IMR-90 (cell line): ENCODE data around the gene OXNAD1. TPM values are rescaled to one million over a fixed set of nuclear protein-coding genes. Genes with fewer than 3 reads are reported as not detected.

Source experiments
- ATAC-seq: fragments of 200-7000 bp; cut with Tn5 transposase; 2 replicates; pipeline ENCODE4 v1.9.1; 2020; ENCODE audit warnings: low read depth, mild to moderate bottlenecking, moderate library complexity
- BruUV-seq: library from RNA; stranded (reverse); fragments of 400-500 nt; replicated peaks from 2 replicates; lab custom pipeline; 2021; lab: Mats Ljungman, UMichigan
- CTCF ChIA-PET: fragments of 300-600 bp; formaldehyde crosslinking; extraction: SDS; loops from one replicate; lab custom pipeline; 2021; ENCODE audit warnings: antibody characterized with exemption; lab: Yijun Ruan, JAX
- POLR2A ChIA-PET: fragments of 300-600 bp; sonication (Branson Sonifier 250); formaldehyde crosslinking; loops from one replicate; lab custom pipeline; 2022; ENCODE audit warnings: antibody characterized with exemption; ENCODE audit not compliant: unreplicated experiment; lab: Charles Lee
- DNase-seq: peaks from one replicate; pipeline ENCODE4 v3.0.0; 2013
- H2AFZ ChIP-seq: replicated peaks from 2 replicates; pipeline ENCODE3; 2013; ENCODE audit warnings: low read length, mild to moderate bottlenecking; ENCODE audit not compliant: poor library complexity
- H2AK5ac ChIP-seq: 2 replicates; pipeline ENCODE4 v1.6.1; 2013; ENCODE audit warnings: low read depth, low read length, inconsistent platforms
- H2AK9ac ChIP-seq: replicated peaks from 2 replicates; pipeline ENCODE3; 2013; ENCODE audit warnings: mild to moderate bottlenecking, low read depth, low read length, moderate library complexity; ENCODE audit not compliant: poor library complexity
- H2BK120ac ChIP-seq: 2 replicates; pipeline ENCODE4 v1.6.1; 2013; ENCODE audit warnings: low read depth, low read length, inconsistent platforms
- H2BK15ac ChIP-seq: 3 replicates; pipeline ENCODE4 v1.6.1; 2013; ENCODE audit warnings: low read depth, low read length, inconsistent platforms
- H2BK20ac ChIP-seq: 2 replicates; pipeline ENCODE4 v1.6.1; 2013; ENCODE audit warnings: low read depth, mild to moderate bottlenecking, inconsistent platforms, low read length, moderate library complexity
- H2BK5ac ChIP-seq: 2 replicates; pipeline ENCODE4 v1.6.1; 2013; ENCODE audit warnings: mild to moderate bottlenecking, low read depth, low read length, inconsistent platforms; ENCODE audit not compliant: poor library complexity, severe bottlenecking
- H3K14ac ChIP-seq: replicated peaks from 2 replicates; pipeline ENCODE4 v1.6.1; 2013; ENCODE audit warnings: low read depth, low read length, inconsistent platforms
- H3K18ac ChIP-seq: 2 replicates; pipeline ENCODE4 v1.6.1; 2013; ENCODE audit warnings: low read depth, low read length, control low read depth
- H3K23ac ChIP-seq: 2 replicates; pipeline ENCODE4 v1.6.1; 2013; ENCODE audit warnings: low read depth, low read length, inconsistent platforms
- H3K27ac ChIP-seq: 2 replicates; pipeline ENCODE4 v1.5.1; 2013; ENCODE audit warnings: mild to moderate bottlenecking, control low read depth, low read length; ENCODE audit not compliant: insufficient read depth
- H3K27me3 ChIP-seq: 2 replicates; pipeline ENCODE4 v1.6.1; 2013; ENCODE audit warnings: low read length; ENCODE audit not compliant: control insufficient read depth, insufficient read depth
- H3K36me3 ChIP-seq: 2 replicates; pipeline ENCODE4 v1.6.1; 2013; ENCODE audit warnings: low read length, mixed read lengths; ENCODE audit not compliant: control insufficient read depth, insufficient read depth
- H3K4ac ChIP-seq: 2 replicates; pipeline ENCODE4 v1.6.1; 2013; ENCODE audit warnings: low read depth, low read length, inconsistent platforms
- H3K4me1 ChIP-seq: 2 replicates; pipeline ENCODE4 v1.6.1; 2013; ENCODE audit warnings: low read length, mixed read lengths; ENCODE audit not compliant: control insufficient read depth, insufficient read depth
- H3K4me2 ChIP-seq: 2 replicates; pipeline ENCODE4 v1.6.1; 2013; ENCODE audit warnings: low read depth, mild to moderate bottlenecking, control low read depth, low read length, moderate library complexity
- H3K4me3 ChIP-seq: 2 replicates; pipeline ENCODE4 v1.5.1; 2013; ENCODE audit warnings: low read depth, mild to moderate bottlenecking, control low read depth, low read length, moderate library complexity; ENCODE audit not compliant: insufficient read depth
- H3K56ac ChIP-seq: 2 replicates; pipeline ENCODE4 v1.6.1; 2013; ENCODE audit warnings: low read length, inconsistent platforms; ENCODE audit not compliant: insufficient read depth; ENCODE audit errors: extremely low read depth
- H3K79me1 ChIP-seq, 2 experiments: 2 replicates each; pipeline ENCODE4 v1.6.1; 2013; ENCODE audit warnings: low read length in 2 of 2, inconsistent platforms in 1 of 2, low read depth in 1 of 2
- H3K9ac ChIP-seq: 2 replicates; pipeline ENCODE4 v1.6.1; 2013; ENCODE audit warnings: low read depth, low read length, control low read depth
- H3K9me1 ChIP-seq: 2 replicates; pipeline ENCODE4 v1.6.1; 2013; ENCODE audit warnings: low read length, inconsistent platforms; ENCODE audit not compliant: insufficient read depth
- H3K9me3 ChIP-seq: 2 replicates; pipeline ENCODE4 v1.6.1; 2013; ENCODE audit warnings: low read length; ENCODE audit not compliant: control insufficient read depth, insufficient read depth
- H4K20me1 ChIP-seq: 2 replicates; pipeline ENCODE4 v1.6.1; 2013; ENCODE audit warnings: low read length, inconsistent platforms; ENCODE audit not compliant: insufficient read depth
- H4K5ac ChIP-seq: 2 replicates; pipeline ENCODE4 v1.6.1; 2013; ENCODE audit warnings: mild to moderate bottlenecking, low read depth, low read length, control low read depth
- H4K8ac ChIP-seq, 2 experiments: 2 replicates each; pipeline ENCODE4 v1.6.1; 2013; ENCODE audit warnings: low read depth in 2 of 2, low read length in 2 of 2, control low read depth in 1 of 2, inconsistent platforms in 1 of 2
- H4K91ac ChIP-seq: 2 replicates; pipeline ENCODE4 v1.6.1; 2013; ENCODE audit warnings: low read depth, low read length, inconsistent platforms; ENCODE audit not compliant: insufficient read depth
- BHLHE40 ChIP-seq: fragments of 150-350 bp; IDR thresholded peaks from 2 replicates; pipeline ENCODE4 v1.6.1; 2016; ENCODE audit warnings: mild to moderate bottlenecking, low read depth, low read length
- CEBPB ChIP-seq: IDR thresholded peaks from 2 replicates; pipeline ENCODE4 v1.6.1; 2012; ENCODE audit warnings: low read depth, low read length, improper control_type of control experiment
- CHD1 ChIP-seq: IDR thresholded peaks from 2 replicates; pipeline ENCODE4 v1.6.1; 2012; ENCODE audit warnings: low read depth, low read length, improper control_type of control experiment
- FOS ChIP-seq: fragments of 150-350 bp; IDR thresholded peaks from 2 replicates; pipeline ENCODE4 v1.6.1; 2016; ENCODE audit warnings: low read depth, low read length
- MAFK ChIP-seq: IDR thresholded peaks from 2 replicates; pipeline ENCODE4 v1.6.1; 2012; ENCODE audit warnings: low read depth, low read length, improper control_type of control experiment
- MAZ ChIP-seq: IDR thresholded peaks from 2 replicates; pipeline ENCODE4 v1.6.1; 2012; ENCODE audit warnings: low read depth, mild to moderate bottlenecking, low read length, improper control_type of control experiment, moderate library complexity, borderline replicate concordance
- NFE2L2 ChIP-seq: fragments of 150-350 bp; IDR thresholded peaks from 2 replicates; pipeline ENCODE4 v1.6.1; 2016; ENCODE audit warnings: low read depth, mild to moderate bottlenecking, low read length
- RAD21 ChIP-seq: IDR thresholded peaks from 2 replicates; pipeline ENCODE4 v1.6.1; 2012; ENCODE audit warnings: low read length, improper control_type of control experiment
- RCOR1 ChIP-seq: IDR thresholded peaks from 2 replicates; pipeline ENCODE4 v1.6.1; 2012; ENCODE audit warnings: mild to moderate bottlenecking, low read length, improper control_type of control experiment; ENCODE audit not compliant: insufficient replicate concordance
- RFX5 ChIP-seq: IDR thresholded peaks from 2 replicates; pipeline ENCODE4 v1.8.0; 2012; ENCODE audit warnings: low read depth, mild to moderate bottlenecking, low read length, moderate library complexity
- SMC3 ChIP-seq: fragments of 150-350 bp; IDR thresholded peaks from 2 replicates; pipeline ENCODE4 v1.6.1; 2016; ENCODE audit warnings: low read depth, mild to moderate bottlenecking, antibody characterized with exemption, low read length, moderate library complexity
- WGBS, 2 experiments: methylation state at CpG; one replicate each; pipeline versions ENCODE4 v1.1.5 to v1.1.7; 2013; ENCODE audit warnings: missing lambda C conversion rate in 2 of 2; ENCODE audit not compliant: insufficient read length in 1 of 2; ENCODE audit errors: extremely low coverage in 2 of 2; 5-methylcytosine and 5-hydroxymethylcytosine counted together
- dilution Hi-C: fragments of 300-500 bp; cut with HindIII; formaldehyde crosslinking; loops from one replicate; pipeline ENCODE4 v1.14.3; 2018; ENCODE audit warnings: low sequenced_read_pairs; ENCODE audit not compliant: unreplicated experiment
- in situ Hi-C: fragments of 300-500 bp; cut with MboI; formaldehyde crosslinking; loops from 3 replicates; pipeline ENCODE4 v1.14.3; 2019; ENCODE audit warnings: low sequenced_read_pairs, inconsistent platforms, mixed read lengths
- intact Hi-C: fragments of 100-400 bp; cut with micrococcal nuclease; formaldehyde crosslinking; loops from 2 replicates; pipeline ENCODE4 v1.10.0; 2022
- polyA plus RNA-seq, 3 experiments: library from polyadenylated mRNA; depleted of rRNA; stranded (reverse); fragments of >200 nt; gene quantifications; 2 replicates each; pipeline ENCODE4 v1.2.3, GENCODE V29; 2012; ENCODE audit warnings: low replicate concordance in 1 of 3
- total RNA-seq: library from RNA; depleted of rRNA; stranded (reverse); fragments of >200 nt; gene quantifications from 2 replicates; pipeline ENCODE4 v1.2.3, GENCODE V29; 2012
- TF ChIP-seq, protein P1 (sequence below): fragments of 150-350 bp; IDR thresholded peaks from 2 replicates; pipeline ENCODE4 v1.6.1; 2017; ENCODE audit warnings: mild to moderate bottlenecking, antibody characterized with exemption, low read length, low read depth

Gene OXNAD1
- total and polyA plus RNA-seq, 2 of the 4 experiments (the other 2 are of a cell fraction) = 6.2 to 11.3 TPM

GRCh38 chr3:16300881-16301359 lies 35.9 kb downstream of the OXNAD1 start:
- Histone ChIP-seq H3K23ac (no peak overlapping the region), H2AK9ac (no peak overlapping the region), H4K91ac (no peak overlapping the region), H3K4me2 (no peak overlapping the region), H4K5ac (no peak overlapping the region), H4K20me1 (no peaks in the 10 kb centered on the region), H2BK20ac (no peak overlapping the region), H3K14ac (no peak overlapping the region), H3K79me1 (no peaks in the 10 kb centered on the region), H2BK15ac (no peak overlapping the region), H3K27ac (no peak overlapping the region), H3K4me1 (0 out of 2 replicates have a peak, but pooled peaks cover 2% of the 10 kb centered on the region), H3K36me3 (peaks cover 6% of the 10 kb centered on the region; the same call in 1 of the 2 replicates), H2BK120ac (no peak overlapping the region), H2AFZ (no peak overlapping the region), H2BK5ac (no peak overlapping the region), H3K27me3 (no peaks in the 10 kb centered on the region), H3K9me3 (no peaks in the 10 kb centered on the region), H3K9ac (no peak overlapping the region), H3K4ac (no peak overlapping the region), H4K8ac (no peak overlapping the region), H3K4me3 (no peak overlapping the region), H3K18ac (no peak overlapping the region), H3K56ac (no peak overlapping the region), H3K9me1 (peaks cover 6% of the 10 kb centered on the region), H2AK5ac (no peak overlapping the region)
- intact Hi-C loops = no loop called here
- in situ Hi-C loops = no loop called here
- no TSS peak for BruUV-seq
- POLR2A ChIA-PET = no interaction called here
- TF ChIP-seq RFX5 (no peak), CHD1 (no peak), CEBPB (no peak), FOS (no peak), SMC3 (no peak), RAD21 (no peak), MAZ (no peak), RCOR1 (no peak), MAFK (no peak), NFE2L2 (no peak), BHLHE40 (no peak)
- TF ChIP-seq, protein P1, sequence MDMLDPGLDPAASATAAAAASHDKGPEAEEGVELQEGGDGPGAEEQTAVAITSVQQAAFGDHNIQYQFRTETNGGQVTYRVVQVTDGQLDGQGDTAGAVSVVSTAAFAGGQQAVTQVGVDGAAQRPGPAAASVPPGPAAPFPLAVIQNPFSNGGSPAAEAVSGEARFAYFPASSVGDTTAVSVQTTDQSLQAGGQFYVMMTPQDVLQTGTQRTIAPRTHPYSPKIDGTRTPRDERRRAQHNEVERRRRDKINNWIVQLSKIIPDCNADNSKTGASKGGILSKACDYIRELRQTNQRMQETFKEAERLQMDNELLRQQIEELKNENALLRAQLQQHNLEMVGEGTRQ = no peak
- no peak for ATAC-seq
- dilution Hi-C loops = no loop called here
- CTCF ChIA-PET = no interaction called here
- WGBS, 2 experiments = no CpG with 5 or more reads among the region's 2 CpGs
- no peak for DNase-seq
